Epithelial cell of proximal tubule (primary cell): ENCODE data around the gene FRZB. TPM values are rescaled to one million over a fixed set of nuclear protein-coding genes. Genes with fewer than 3 reads are reported as not detected.

ENCODE experiments used
- DNase-seq: peaks from one replicate; pipeline ENCODE4 v3.0.0-alpha.2; 2011; ENCODE audit warnings: low read depth
- H3K4me3 ChIP-seq: 2 replicates; pipeline ENCODE4 v1.5.1; 2011; ENCODE audit warnings: low read depth, mild to moderate bottlenecking, low read length
- total RNA-seq: library from RNA; depleted of rRNA; stranded (reverse); fragments of >200 nt; gene quantifications from 2 replicates; pipeline ENCODE4 v1.2.3, GENCODE V29; 2015
- TF ChIP-seq, protein P1 (sequence below): conservative IDR thresholded peaks from 2 replicates; pipeline ENCODE4 v1.5.1; 2012; ENCODE audit warnings: low read depth, mild to moderate bottlenecking, low read length

The FRZB gene
- total RNA-seq, 1 donor from 2014 or later: not detected

DNA sequence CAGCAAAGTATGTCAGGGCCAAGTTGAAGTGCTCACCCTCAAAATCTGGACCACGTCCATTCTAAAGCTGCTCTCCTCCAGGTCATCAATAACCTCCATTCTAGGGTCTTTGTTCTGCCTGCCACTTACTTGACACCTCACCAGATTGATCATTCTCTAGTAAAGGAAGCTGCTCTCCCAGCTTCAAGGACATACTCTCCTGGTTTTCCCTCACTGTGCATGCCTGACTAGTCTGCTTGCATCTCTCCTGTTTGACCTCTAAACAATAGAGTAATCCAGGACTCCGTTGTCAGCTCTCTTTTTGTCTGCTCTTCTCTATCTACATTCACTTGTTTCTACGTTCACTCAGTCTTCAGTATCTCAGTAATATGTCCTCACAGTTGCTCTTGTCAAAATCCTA is 59.1 kb downstream of the FRZB start:
- no peak overlapping the region for H3K4me3 ChIP-seq
- no peak for DNase-seq
- TF ChIP-seq, protein P1, sequence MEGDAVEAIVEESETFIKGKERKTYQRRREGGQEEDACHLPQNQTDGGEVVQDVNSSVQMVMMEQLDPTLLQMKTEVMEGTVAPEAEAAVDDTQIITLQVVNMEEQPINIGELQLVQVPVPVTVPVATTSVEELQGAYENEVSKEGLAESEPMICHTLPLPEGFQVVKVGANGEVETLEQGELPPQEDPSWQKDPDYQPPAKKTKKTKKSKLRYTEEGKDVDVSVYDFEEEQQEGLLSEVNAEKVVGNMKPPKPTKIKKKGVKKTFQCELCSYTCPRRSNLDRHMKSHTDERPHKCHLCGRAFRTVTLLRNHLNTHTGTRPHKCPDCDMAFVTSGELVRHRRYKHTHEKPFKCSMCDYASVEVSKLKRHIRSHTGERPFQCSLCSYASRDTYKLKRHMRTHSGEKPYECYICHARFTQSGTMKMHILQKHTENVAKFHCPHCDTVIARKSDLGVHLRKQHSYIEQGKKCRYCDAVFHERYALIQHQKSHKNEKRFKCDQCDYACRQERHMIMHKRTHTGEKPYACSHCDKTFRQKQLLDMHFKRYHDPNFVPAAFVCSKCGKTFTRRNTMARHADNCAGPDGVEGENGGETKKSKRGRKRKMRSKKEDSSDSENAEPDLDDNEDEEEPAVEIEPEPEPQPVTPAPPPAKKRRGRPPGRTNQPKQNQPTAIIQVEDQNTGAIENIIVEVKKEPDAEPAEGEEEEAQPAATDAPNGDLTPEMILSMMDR: no peak

DNA sequence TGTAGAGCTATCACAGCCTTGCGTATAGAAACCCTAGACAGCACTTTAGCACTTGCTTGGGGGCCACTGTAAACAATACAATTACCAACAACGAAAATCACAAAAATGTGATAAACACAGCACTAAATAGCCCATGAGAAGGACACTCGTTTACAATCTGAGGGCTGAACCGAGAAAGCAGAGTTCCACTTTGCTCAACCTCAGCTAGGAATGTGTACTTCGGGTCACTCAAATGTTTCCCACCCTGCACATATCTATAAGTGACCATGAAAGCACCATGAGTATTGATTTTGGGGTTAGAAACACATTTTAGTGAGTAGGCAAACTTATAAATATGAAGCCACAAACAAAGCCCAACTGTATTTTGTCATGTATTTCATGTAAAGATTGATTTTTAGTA is 62.3 kb downstream of the FRZB start:
- no peak overlapping the region for H3K4me3 ChIP-seq
- DNase-seq: no peak
- TF ChIP-seq, protein P1: no peak

DNA sequence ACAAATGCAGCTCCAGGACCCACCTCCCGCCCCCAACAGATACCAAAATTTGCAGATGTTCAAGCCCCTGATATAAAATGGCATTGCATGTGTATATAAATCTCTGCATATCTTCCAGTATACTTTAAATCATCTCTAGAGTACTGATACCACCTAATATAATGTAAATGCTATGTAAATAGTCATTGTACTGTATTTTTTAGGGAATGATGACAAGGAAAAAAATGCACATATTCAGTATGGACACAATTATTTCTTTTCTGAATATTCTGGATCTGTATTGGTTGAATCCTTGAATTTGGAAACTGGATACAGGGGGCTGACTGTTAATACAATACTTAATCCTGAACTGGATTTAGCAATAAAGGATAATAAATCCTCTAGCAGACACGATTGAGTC is 67.7 kb downstream of the FRZB start:
- DNase-seq: no peak
- no peak overlapping the region for H3K4me3 ChIP-seq
- TF ChIP-seq, protein P1: no peak

DNA sequence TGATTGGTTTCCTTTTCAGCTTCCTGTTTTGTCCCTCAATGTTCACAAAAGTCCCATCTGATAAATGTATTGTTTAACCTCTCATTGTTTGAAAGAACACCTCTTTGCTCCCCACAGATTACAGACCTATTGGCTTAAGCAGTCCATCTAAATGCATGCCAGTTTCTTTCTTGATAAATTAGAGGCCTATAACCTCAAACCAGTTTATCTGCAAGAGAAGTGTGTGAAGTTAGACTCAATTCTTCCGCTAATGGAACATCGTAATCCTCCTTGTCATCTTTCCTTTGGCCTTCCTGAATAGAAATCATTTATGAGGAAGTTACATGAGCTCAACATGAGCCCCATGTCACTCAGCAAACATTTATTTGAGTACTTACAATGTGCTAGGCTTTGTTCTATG is 74.0 kb downstream of the FRZB start:
- no peak overlapping the region for H3K4me3 ChIP-seq
- TF ChIP-seq, protein P1: no peak
- no peak for DNase-seq

DNA sequence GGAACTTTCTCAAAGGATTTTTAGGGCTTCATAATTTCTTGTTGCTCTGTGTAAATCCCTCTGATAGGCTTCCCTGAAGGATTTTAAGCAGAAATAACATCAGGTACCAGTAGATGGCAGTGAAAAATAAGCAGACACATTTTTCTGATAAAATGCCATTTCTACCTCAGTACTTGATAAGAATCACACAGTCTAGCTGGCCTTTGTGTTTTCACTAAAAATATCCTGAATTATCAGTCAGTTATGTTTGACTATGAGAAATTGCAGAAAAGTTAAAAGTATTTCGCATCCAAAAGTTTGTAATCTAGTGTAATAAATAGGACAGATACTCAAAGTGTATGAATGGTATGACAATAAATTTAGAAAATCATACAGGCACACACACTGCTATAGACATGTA is 81.7 kb downstream of the FRZB start:
- H3K4me3 ChIP-seq: no peak overlapping the region
- TF ChIP-seq, protein P1: peak; percentile 58
- DNase-seq: no peak

DNA sequence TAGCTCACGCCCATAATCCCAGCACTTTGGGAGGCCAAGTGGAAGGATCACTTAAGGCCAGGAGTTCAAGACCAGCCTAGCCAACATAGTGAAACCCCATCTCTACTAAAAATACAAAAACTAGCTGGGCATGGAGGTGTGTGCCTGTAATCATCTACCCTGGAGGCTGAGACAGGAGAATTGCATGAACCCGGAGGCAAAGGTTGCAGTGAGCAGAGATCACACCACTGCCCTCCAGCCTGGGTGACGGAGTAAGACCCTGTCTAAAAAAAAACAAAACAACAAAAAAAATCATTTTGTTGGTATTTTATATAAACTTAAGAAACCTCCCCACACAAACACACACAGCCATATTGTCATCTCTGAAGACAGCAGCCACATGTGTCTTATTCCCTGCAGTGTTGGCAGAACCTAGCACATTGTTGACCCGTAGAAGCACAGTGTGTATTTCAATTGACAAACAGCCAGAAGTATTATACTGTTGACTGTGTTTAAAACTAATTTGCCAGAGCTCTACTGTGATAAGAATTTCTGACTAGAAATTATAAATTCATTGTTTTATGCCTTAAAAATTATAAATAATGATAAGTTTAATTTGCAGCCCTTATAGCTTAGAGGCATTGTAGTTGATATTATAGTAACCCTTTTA is 82.3 kb downstream of the FRZB start:
- TF ChIP-seq, protein P1: no peak
- no peak for DNase-seq
- H3K4me3 ChIP-seq: no peak overlapping the region

Other genes with a start within 250 kb of the FRZB start
- 89.5 and 99.7 TPM in 2 replicates for gene DNAJC10, start 150.4 kb downstream of the FRZB start, total RNA-seq
- gene NCKAP1, start 171.8 kb upstream of the FRZB start, total RNA-seq: 79.5 and 103 TPM in 2 replicates
- 0.17 and 0.51 TPM in 2 replicates for gene DUSP19, start 212.1 kb upstream of the FRZB start, total RNA-seq